ENCODE measurements around the gene AKT1.
A peak's percentile ranks its signal among the peaks of the same experiment; 100 is the strongest.

Gene AKT1

DNA sequence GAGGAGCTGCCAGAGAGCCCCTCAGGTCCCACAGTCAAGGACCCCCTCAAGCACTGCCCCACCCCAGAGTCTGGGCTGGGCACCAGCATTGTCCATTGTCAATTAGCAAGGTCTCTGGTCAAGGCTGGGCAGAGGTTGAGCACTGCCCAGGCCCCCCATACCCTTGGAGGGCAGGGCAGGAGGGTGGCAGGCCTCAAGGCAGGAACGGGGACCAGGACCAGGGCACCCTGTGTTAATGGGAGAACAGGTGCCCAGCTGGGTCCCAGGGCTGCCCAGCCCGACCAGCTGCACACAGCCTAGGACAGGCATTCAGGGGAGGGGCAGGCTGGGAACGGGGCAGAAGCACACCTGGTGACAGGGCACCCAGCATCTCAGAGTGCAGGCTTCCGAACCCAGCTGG lies 24.2 kb downstream of the AKT1 start:
- no peak for DNase-seq

- DNase-seq: peak; percentile 29
Measured at GRCh38 chr14:104770851-104771272, 24.7 kb downstream of the AKT1 start.

DNA sequence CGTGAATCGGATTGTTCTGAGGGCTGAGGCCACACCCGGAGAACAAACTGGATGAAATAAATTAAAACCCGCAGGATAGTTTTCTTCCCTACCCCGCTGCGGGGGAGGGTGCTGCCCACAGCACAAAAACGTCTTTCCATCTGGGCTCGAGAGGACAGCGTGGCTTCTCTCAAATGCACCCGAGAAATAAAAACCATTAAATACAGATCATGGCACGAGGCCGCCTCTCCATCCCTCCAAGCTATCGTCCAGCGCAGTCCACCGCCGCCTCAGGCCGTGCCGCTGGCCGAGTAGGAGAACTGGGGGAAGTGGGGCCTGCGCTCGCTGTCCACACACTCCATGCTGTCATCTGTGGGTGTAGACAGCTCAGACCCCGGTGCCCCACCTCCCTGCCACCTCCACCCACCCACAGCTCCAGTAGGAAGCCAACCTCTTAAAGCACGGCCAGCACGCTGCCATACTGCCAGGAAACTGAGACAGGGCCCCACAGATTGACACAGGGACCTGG lies 25.4 kb downstream of the AKT1 start:
- no peak for DNase-seq

- DNase-seq: no peak
Measured at GRCh38 chr14:104769324-104770071, 26.1 kb downstream of the AKT1 start.

DNA sequence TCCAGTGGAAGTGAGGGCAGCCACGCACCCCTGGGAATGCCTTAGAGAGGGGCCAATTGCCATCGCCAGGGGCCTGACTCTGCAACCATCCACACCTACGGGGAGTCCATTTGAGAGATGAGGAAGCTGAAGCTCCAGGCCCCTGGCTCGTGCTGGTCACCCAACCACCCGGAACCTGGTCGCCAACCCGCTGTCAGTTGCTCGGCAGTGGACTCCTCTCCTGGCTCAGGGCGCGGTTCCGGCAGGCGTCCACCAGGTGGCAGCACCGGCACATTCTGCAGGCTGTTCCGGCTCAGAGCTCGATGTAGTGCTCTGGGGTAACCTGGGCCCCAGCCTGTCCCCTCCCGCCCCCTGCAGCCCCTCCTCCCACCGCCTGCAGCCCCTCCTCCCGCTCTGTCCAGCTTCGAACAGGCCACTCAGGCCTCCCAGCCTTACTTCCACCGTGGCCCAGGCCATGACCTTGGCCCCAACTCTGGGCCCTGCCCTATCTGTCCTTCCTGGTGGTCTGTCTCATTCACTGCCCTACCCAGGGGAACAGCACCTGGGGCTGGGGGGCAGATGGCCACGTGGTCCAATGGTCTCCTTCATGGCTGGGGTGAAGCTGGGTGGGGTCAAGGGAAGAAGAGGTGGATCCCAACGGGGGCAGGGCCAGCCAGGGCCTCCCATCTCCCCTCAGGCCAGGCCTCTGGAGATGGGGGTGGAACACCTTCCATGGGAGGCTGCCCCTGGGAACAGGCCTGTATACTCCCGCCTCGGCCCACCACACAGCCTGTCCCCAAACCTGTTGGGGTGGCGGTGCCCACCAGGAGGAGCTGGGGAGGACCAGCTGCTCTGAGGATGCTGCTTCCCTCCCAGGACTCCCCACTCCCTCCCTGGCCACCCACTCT lies 26.9 kb downstream of the AKT1 start:
- peak; percentile 95 for DNase-seq

DNA sequence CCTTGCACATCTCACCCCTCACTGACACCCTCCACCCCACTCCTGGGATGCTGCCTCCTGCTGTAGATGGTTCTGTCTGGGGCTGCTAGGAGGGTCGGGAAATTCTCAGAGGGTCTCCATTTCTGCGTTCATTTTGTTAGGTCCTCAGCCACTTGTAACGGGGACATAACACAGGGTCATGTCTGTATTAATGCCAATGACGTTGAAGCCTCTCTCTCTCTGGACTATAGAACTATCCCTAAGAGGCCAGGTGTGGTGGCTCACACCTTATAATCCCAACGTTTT lies 28.0 kb downstream of the AKT1 start:
- no peak for DNase-seq

- no peak for DNase-seq
Measured at GRCh38 chr14:104766863-104767633, 28.5 kb downstream of the AKT1 start.

DNA sequence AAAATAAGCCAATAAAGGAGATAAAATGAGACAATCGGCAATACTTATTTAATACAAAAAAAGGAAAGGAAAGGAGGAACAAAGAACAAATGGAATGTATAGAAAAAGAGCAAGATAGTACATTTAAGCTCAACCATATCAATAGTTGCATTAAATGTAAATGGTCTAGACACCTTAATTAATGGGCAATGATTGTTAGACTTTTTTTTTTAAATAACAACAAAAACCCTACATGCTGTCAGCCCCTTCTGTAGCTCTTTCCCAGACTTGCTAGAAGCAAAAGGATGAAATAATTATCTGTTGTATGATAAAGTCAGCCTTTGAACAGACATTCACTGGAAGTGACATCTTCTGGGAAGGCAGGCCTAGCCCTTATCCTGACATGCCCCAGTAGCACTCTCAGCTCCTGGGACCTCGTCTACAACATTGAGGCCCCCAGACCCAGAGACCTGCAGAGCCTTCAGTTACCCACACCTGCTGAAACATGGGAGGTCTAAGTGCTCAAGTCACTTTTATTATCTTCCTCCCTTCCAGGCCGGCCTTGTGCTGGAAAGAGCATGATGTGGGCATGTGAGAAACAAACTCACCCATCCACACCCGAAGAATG lies 29.2 kb downstream of the AKT1 start:
- DNase-seq: no peak

DNA sequence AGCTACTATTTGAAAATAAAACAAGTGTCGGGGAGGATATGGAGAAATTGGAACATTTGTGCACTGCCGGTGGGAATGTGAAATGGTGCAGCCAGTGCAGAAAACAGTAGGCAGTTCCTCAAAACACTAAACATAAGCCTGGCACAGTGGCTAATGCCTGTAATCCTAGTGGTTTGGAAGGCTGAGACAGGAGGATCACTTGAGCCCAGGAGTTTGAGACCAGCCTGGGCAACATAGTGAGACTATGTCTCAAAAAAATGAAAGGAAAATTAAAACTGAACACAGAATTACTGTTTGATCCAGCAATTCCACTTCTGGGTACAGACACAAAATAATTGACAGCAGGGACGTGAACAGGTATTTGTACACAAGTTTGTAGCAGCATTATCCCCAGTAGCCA lies 30.0 kb downstream of the AKT1 start:
- DNase-seq: no peak

DNA sequence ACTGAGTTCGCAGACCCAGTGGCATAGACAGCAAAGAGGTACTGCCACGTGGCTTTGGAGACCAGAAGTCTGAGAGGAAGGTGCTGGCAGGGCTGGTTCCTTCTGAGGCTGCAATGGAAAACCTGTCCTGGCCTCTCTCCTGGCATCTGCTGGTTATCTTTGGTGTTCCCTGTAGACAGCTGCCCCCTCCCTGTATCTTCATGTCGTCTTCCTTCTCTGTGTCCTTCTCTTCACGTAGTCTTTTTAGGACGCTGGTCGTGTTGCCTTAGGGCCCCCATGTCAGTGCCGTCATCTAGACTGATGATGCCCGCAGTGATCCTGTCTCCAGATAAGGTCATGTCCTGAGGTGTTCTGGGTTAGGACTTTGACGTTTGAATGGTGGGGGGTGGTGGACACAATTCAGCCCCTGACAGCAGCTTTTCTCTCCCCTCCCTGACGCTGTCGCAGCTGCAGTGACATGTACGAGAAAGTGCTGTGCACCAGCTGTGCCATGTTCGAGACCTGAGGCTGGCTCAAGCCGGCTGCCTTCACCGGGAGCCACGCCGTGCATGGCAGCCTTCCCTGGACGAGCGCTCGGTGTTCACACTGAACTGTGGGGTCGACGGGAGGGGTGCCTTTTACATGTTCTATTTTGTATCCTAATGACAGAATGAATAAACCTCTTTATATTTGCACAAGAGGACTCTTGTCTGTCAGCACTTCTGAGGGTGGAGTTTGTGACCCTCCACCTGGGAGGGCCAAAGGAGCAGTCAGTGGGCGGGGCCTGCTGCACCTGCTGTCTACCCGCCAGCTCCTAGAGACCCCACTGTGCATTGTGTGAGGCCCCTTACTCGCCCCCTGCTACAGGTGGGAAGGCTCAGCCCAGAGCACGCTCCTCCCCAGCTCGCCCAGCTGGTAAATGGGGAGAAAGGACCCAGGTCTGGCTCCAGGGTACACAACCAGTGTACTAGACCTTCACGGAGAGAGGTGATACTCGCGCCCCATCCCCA lies 36.3 kb downstream of the AKT1 start:
- no peak for DNase-seq

GRCh38 chr14:104757681-104758392 lies 37.7 kb downstream of the AKT1 start:
- no peak for DNase-seq

DNA sequence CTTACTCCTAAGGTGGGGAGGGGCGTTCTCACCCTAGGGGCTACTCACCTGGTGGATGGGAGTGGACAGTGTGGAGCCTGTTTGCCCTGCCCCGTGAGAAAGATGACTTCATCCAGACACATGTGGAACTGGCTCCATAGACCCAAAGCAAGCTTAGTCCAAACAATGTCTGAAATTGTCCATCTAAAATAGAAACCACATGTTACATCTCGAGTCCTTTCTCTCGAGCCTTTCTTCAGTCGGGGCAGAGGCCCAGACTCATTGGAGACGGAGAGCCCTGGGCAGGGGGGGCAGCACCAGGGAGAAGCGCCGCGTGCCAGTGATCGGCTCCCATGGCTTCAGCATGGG lies 38.3 kb downstream of the AKT1 start:
- no peak for DNase-seq

- DNase-seq: no peak
Measured at GRCh38 chr14:104756477-104757237, 38.9 kb downstream of the AKT1 start.

- DNase-seq: no peak
Measured at GRCh38 chr14:104755621-104756020, 39.9 kb downstream of the AKT1 start.

- DNase-seq: no peak
Measured at GRCh38 chr14:104754213-104754851, 41.2 kb downstream of the AKT1 start.

DNA sequence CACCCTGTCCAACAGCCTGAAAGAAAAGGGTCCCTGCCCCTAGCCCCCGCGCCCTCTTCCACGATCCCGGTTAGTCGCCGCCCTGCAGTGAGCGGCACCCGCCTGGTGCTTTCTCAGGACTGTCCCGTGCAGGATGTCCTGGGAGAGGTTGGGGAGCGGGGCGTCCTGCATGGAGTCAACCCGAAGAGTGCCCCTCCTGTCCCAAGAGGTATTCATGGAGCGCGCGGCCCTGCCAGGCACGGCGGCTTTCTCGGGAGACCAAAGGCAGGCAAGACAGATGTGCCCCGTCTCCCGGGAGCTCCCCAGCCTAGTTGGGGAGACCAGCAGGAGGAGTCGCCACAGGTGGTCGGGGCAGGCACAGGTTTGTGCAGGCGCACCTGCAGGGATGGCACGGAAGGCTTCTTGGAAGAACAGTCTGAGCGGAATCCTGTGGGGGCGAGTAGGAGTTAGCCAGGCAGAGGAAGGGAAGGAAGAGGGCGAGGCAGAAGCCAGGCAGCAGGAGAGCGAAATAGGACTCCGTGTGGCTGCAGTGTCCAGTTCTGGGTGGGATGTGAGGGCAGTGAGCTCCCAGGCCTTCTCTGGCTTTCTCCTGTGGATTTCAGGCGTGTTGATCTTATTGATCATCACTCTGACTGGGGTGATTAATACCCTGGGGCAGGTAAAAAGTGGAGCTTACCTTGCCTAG lies 41.9 kb downstream of the AKT1 start:
- DNase-seq: no peak

DNA sequence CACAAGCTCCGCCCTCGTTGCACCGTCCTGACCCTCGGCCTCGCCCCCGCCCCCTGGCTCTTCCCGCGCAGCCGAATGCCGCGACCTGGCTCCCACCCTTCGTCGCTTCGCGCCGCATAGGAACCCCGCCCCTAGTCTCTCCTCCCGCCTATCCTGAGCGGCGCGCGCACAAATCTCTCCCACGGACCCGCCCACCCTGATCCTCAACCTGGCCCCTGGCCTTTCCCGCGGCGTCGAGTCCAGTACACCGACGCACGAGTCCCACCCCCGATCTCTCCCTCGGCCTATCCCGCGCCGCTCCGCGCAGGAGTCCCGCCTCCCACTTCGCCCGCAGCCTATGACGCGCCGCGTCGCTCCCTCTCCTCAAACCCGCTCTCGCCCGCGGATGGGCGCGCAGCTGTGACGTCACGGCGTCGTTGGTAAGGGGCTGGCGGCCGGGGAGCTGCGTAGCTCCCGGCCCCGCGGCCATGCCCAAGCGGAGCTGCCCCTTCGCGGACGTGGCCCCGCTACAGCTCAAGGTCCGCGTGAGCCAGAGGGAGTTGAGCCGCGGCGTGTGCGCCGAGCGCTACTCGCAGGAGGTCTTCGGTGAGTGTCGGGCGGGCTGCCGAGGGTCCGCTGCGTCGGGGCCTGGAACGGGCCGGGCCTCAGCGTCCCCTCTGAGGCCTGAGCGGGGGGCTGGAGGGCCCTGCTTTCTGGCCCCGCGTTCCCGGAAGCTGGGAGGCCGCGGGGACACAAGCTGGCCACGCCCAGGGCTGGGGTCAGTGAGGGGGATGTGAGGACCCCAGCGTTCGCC lies 42.6 kb downstream of the AKT1 start, which contains the start of gene SIVA1:
Gene SIVA1 (plus strand): TSS at position 413 of the 793 bp plus-strand sequence. CDS start 55 bp downstream, at position 468.
- peak; percentile 100 for DNase-seq

- no peak for DNase-seq
Measured at GRCh38 chr14:104752423-104752734, 43.2 kb downstream of the AKT1 start.

Data from activated CD4-positive, alpha-beta T cell treated with anti-CD3 and anti-CD28 coated beads, Interleukin-2, Interleukin-6, amounts not matched to agents 100 ng/mL and 50 ng/mL, durations not matched to agents 16 hours and 8 hours (primary cell).